Smooth muscle cell (in vitro differentiated cells): Measurements from ENCODE around the gene SLC38A3. TPM values are rescaled to one million over a fixed set of nuclear protein-coding genes. Genes with fewer than 3 reads are reported as not detected.

Experiments
- DNase-seq: peaks from one replicate; lab custom pipeline; 2025; ENCODE audit not compliant: unreplicated experiment; lab: John Stamatoyannopoulos, UW
- H2AFZ ChIP-seq: fragments of 200-600 bp; sonication (generic); 2 replicates; pipeline ENCODE4 v1.6.0; 2016; ENCODE audit warnings: antibody characterized with exemption, low read depth, mild to moderate bottlenecking
- H3F3A ChIP-seq: fragments of 200-600 bp; sonication (generic); 2 replicates; pipeline ENCODE4 v1.6.0; 2017; ENCODE audit warnings: antibody characterized with exemption, low read depth
- H3K27ac ChIP-seq: fragments of 200-600 bp; sonication (generic); 2 replicates; pipeline ENCODE4 v1.5.1; 2016; ENCODE audit warnings: low read depth, mild to moderate bottlenecking
- H3K27me3 ChIP-seq: fragments of 200-600 bp; sonication (generic); 2 replicates; pipeline ENCODE4 v1.6.1; 2016; ENCODE audit warnings: low read depth, mild to moderate bottlenecking
- H3K36me3 ChIP-seq: fragments of 200-600 bp; sonication (generic); 2 replicates; pipeline ENCODE4 v1.5.1; 2016; ENCODE audit warnings: low read depth
- H3K4me1 ChIP-seq: fragments of 200-600 bp; sonication (generic); 2 replicates; pipeline ENCODE4 v1.5.1; 2016; ENCODE audit warnings: low read depth
- H3K4me2 ChIP-seq: fragments of 200-600 bp; sonication (generic); 2 replicates; pipeline ENCODE4 v1.6.0; 2016; ENCODE audit warnings: mild to moderate bottlenecking
- H3K4me3 ChIP-seq: fragments of 200-600 bp; sonication (generic); 2 replicates; pipeline ENCODE4 v1.5.1; 2016; ENCODE audit warnings: mild to moderate bottlenecking
- H3K79me2 ChIP-seq: fragments of 200-600 bp; sonication (generic); 2 replicates; pipeline ENCODE4 v1.6.0; 2016; ENCODE audit warnings: low read depth, mild to moderate bottlenecking
- H3K9ac ChIP-seq: fragments of 200-600 bp; sonication (generic); 2 replicates; pipeline ENCODE4 v1.6.0; 2016; ENCODE audit warnings: low read depth
- H3K9me3 ChIP-seq: fragments of 200-600 bp; sonication (generic); replicated peaks from 2 replicates; pipeline ENCODE4 v1.5.1; 2016; ENCODE audit warnings: low read depth
- H4K20me1 ChIP-seq: fragments of 200-600 bp; sonication (generic); 2 replicates; pipeline ENCODE4 v1.6.0; 2016; ENCODE audit warnings: low read depth
- WGBS: methylation state at CpG from one replicate; pipeline ENCODE4 v1.1.7; 2016; ENCODE audit warnings: low lambda C conversion rate; 5-methylcytosine and 5-hydroxymethylcytosine counted together
- polyA plus RNA-seq: library from polyadenylated mRNA; unstranded; fragments of >200 nt; fragmentation: Nextera tagmentation; extraction: Ambion mirVana; gene quantifications from 2 replicates; pipeline ENCODE4 v1.2.1, GENCODE V29; 2016
- total RNA-seq: library from RNA; depleted of rRNA; stranded (reverse); fragments of >200 nt; gene quantifications from 2 replicates; pipeline ENCODE4 v1.2.3, GENCODE V29; 2014
- TF ChIP-seq, protein P1 (sequence below): fragments of 200-600 bp; sonication (generic); IDR thresholded peaks from 2 replicates; pipeline ENCODE4 v1.5.1; 2017; ENCODE audit warnings: borderline replicate concordance, mild to moderate bottlenecking, antibody characterized with exemption; ENCODE audit not compliant: insufficient read depth, poor library complexity, severe bottlenecking

The SLC38A3 gene
- total and polyA plus RNA-seq, 2 experiments from 2014 or later = 0.58 to 3.5 TPM

DNA sequence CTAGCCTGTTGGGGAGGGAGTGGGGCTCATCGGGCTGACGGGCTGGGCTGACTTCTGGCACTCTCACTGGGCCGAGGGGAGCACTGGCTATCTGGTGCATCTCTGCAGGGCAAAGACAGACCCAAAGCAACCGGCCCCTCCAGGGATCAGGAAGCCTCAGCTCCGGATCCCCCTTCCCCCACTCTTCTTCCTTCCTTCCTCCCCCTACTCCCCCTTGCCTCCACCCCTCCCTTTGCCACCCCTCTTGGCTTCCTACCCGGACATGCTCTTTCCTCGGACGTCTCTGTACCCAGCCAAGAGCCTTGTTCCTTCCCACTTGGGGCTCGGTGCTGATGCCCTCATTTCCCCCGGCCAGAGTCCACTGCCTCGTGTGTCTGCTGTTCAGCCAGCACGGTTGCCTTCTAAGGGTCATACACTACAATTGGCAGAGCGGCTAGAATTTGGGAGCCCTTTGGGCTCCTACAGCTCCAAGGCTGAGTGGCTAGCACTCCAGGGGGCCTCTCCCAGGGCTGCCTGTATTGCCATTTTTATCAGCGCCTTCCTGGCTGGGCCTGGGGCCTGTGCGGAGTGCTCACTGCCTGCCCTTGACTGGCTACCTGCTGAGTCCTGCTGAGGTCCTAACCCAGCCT, 39.0 kb upstream of the SLC38A3 start:
- H3K9me3 ChIP-seq = no peaks in the 10 kb centered on the region
- no peak overlapping the region for H2AFZ ChIP-seq
- H4K20me1 ChIP-seq = peaks cover 54% of the 10 kb centered on the region
- no peaks in the 10 kb centered on the region for H3F3A ChIP-seq
- no peak overlapping the region for H3K4me2 ChIP-seq
- no peaks in the 10 kb centered on the region for H3K27me3 ChIP-seq
- no peaks in the 10 kb centered on the region for H3K79me2 ChIP-seq
- TF ChIP-seq, protein P1, sequence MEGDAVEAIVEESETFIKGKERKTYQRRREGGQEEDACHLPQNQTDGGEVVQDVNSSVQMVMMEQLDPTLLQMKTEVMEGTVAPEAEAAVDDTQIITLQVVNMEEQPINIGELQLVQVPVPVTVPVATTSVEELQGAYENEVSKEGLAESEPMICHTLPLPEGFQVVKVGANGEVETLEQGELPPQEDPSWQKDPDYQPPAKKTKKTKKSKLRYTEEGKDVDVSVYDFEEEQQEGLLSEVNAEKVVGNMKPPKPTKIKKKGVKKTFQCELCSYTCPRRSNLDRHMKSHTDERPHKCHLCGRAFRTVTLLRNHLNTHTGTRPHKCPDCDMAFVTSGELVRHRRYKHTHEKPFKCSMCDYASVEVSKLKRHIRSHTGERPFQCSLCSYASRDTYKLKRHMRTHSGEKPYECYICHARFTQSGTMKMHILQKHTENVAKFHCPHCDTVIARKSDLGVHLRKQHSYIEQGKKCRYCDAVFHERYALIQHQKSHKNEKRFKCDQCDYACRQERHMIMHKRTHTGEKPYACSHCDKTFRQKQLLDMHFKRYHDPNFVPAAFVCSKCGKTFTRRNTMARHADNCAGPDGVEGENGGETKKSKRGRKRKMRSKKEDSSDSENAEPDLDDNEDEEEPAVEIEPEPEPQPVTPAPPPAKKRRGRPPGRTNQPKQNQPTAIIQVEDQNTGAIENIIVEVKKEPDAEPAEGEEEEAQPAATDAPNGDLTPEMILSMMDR = no peak
- no peak overlapping the region for H3K27ac ChIP-seq
- no peak for DNase-seq
- no peaks in the 10 kb centered on the region for H3K36me3 ChIP-seq
- H3K4me1 ChIP-seq = peaks cover 45% of the 10 kb centered on the region
- no peak overlapping the region for H3K9ac ChIP-seq
- WGBS = 75% methylated on average over 15 of the region's 15 CpGs
- no peak overlapping the region for H3K4me3 ChIP-seq

- no peak overlapping the region for H3K27ac ChIP-seq
- H2AFZ ChIP-seq = no peak overlapping the region
- no peaks in the 10 kb centered on the region for H3K36me3 ChIP-seq
- H3K4me2 ChIP-seq = no peak overlapping the region
- WGBS = 66% methylated on average over 6 of the region's 6 CpGs
- TF ChIP-seq, protein P1 = no peak
- H3K9me3 ChIP-seq = no peaks in the 10 kb centered on the region
- H3F3A ChIP-seq = no peaks in the 10 kb centered on the region
- H3K27me3 ChIP-seq = no peaks in the 10 kb centered on the region
- no peaks in the 10 kb centered on the region for H3K79me2 ChIP-seq
- H4K20me1 ChIP-seq = peaks cover 56% of the 10 kb centered on the region
- DNase-seq = no peak
- H3K9ac ChIP-seq = no peak overlapping the region
- H3K4me3 ChIP-seq = no peak overlapping the region
- H3K4me1 ChIP-seq = peaks cover 45% of the 10 kb centered on the region
These were observed 38.5 kb upstream of the SLC38A3 start for GRCh38 chr3:50166620-50167019.

DNA sequence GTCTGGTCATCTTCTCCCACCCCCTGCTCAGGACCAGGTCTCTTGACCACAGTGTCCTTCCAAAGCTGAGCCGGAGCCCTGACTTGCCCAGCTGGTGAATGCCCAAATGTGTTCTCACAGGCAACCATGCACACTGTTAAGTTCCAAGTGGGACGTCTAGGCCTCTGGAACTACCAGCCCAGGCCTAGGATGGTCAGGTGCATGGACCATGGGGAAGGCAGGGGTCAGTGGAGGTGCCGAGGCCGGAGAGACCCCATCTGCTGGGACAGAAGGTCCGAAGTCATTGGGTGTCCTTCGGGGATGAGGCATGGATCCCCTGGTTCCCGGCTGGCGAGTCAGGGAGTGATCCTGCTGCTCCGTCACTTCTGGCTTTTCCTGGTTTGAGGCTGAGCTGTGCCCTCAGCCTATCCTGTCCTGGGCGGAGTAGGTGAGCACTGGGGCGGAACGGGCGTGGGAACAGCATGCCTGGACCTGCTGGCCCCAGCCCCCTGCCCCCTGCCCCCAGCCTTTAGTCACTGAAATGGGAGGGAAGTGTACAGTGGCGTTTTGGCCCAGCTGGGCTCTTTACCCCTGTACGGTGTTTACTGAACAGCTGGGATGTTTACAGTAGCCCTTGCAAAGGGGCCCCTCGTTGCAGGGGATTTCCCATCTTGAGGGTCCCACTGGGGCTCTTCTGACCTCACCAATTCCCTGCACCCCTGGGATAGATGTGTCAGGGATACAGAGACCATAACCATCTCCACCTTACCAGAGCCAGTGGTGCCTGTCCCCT, 37.8 kb upstream of the SLC38A3 start:
- Histone ChIP-seq H2AFZ (no peak overlapping the region), H3K9ac (no peak overlapping the region), H3K36me3 (no peaks in the 10 kb centered on the region), H3K79me2 (no peaks in the 10 kb centered on the region), H3K4me2 (no peak overlapping the region), H4K20me1 (peaks cover 63% of the 10 kb centered on the region), H3K27ac (no peak overlapping the region), H3F3A (no peaks in the 10 kb centered on the region), H3K4me3 (no peak overlapping the region), H3K9me3 (no peaks in the 10 kb centered on the region), H3K4me1 (peaks cover 45% of the 10 kb centered on the region), H3K27me3 (no peaks in the 10 kb centered on the region)
- WGBS = 86% methylated on average over 15 of the region's 16 CpGs
- TF ChIP-seq, protein P1 = no peak
- no peak for DNase-seq
